Spleen (tissue), 11 donors: Measurements from ENCODE around the gene ACP3. TPM values are rescaled to one million over a fixed set of nuclear protein-coding genes. Genes with fewer than 3 reads are reported as not detected.
A peak's percentile ranks its signal among the peaks of the same experiment; 100 is the strongest.
"Not testable (repeated sequence)": the region's sequence is repeated elsewhere in the genome, so short reads cannot be mapped to it uniquely, and the experiment has no call there.

Experiments used
- DNase-seq: peaks from one replicate; pipeline ENCODE4 v3.0.0-alpha.2; 2020
- H3K27ac ChIP-seq, 8 donors: fragments of 200-600 bp; sonication (generic) in 7 of 8; 1 replicate in 4 of 8; 2 replicates in 4 of 8; pipeline versions ENCODE4 v1.5.0 to v1.8.0; 2016 to 2021; ENCODE audit warnings: inconsistent platforms in 4 of 8, mild to moderate bottlenecking in 4 of 8, moderate library complexity in 1 of 8
- H3K27me3 ChIP-seq, 7 donors: fragments of 200-600 bp; sonication (generic) in 6 of 7; replicated peaks in 1 of 7; 1 replicate in 4 of 7; 2 replicates in 3 of 7; pipeline versions ENCODE4 v1.5.0 to v1.8.0; 2016 to 2021; ENCODE audit warnings: inconsistent platforms in 3 of 7, mild to moderate bottlenecking in 1 of 7
- H3K36me3 ChIP-seq, 6 donors: fragments of 200-600 bp; sonication (generic) in 5 of 6; 1 replicate in 4 of 6; 2 replicates in 2 of 6; pipeline versions ENCODE4 v1.5.0 to v1.8.0; 2016 to 2021; ENCODE audit warnings: inconsistent platforms in 2 of 6
- H3K4me1 ChIP-seq, 6 donors: fragments of 200-600 bp; sonication (generic) in 5 of 6; 1 replicate in 3 of 6; 2 replicates in 3 of 6; pipeline versions ENCODE4 v1.5.0 to v1.8.0; 2016 to 2021; ENCODE audit warnings: inconsistent platforms in 3 of 6
- H3K4me3 ChIP-seq, 8 donors: fragments of 200-600 bp; sonication (generic) in 7 of 8; 1 replicate in 4 of 8; 2 replicates in 4 of 8; pipeline versions ENCODE4 v1.5.0 to v1.8.0; 2016 to 2021; ENCODE audit warnings: inconsistent platforms in 4 of 8, mild to moderate bottlenecking in 4 of 8, moderate library complexity in 2 of 8
- H3K9me3 ChIP-seq, 8 donors: fragments of 200-600 bp; sonication (generic) in 7 of 8; 1 replicate in 4 of 8; 2 replicates in 4 of 8; pipeline versions ENCODE4 v1.5.0 to v1.8.0; 2016 to 2021; ENCODE audit warnings: inconsistent platforms in 4 of 8
- POLR2A ChIP-seq, 3 donors: fragments of 450-650 bp; IDR thresholded peaks; one replicate each; pipeline ENCODE4 v1.5.1; 2017; ENCODE audit warnings: antibody characterized with exemption in 3 of 3, mild to moderate bottlenecking in 1 of 3
- POLR2AphosphoS5 ChIP-seq, 3 donors: sonication (generic); formaldehyde crosslinking; IDR thresholded peaks; one replicate each; pipeline ENCODE4 v1.5.1; 2017; ENCODE audit warnings: antibody characterized with exemption in 3 of 3
- WGBS, 5 donors: extraction: QIAGEN DNeasy Blood & Tissue Kit in 3 of 5; methylation state at CpG; one replicate each; pipeline versions ENCODE4 v1.1.5 to v1.1.7; 2013 to 2018; 5-methylcytosine and 5-hydroxymethylcytosine counted together
- intact Hi-C: fragments of 100-400 bp; cut with DNase I; formaldehyde crosslinking; loops from one replicate; pipeline ENCODE4 v1.15.0; 2023; ENCODE audit warnings: low total_unique reads
- polyA plus RNA-seq, 3 donors: library from polyadenylated mRNA; stranded (reverse); fragments of 200-250 nt; gene quantifications; one replicate each; pipeline ENCODE4 v1.2.1, GENCODE V29; 2013
- total RNA-seq, 7 donors: library from RNA; depleted of rRNA in 3 of 7; stranded (reverse); fragments of >200 nt in 3 of 7; fragmentation: NEBNext Ultra II Directional in 4 of 7; extraction: Animal tissue kit (Norgen Biotek cat#: 25700) in 4 of 7; gene quantifications; one replicate each; pipeline versions ENCODE4 v1.1.0 to v1.2.1, GENCODE V29; 2016 to 2021
- TF ChIP-seq, protein P1 (sequence below), 11 experiments: fragments of 200-600 bp in 7 of 11; fragments of 450-650 bp in 4 of 11; sonication (generic) in 4 of 11; IDR thresholded peaks in 8 of 11; conservative IDR thresholded peaks in 3 of 11; 1 replicate in 7 of 11; 2 replicates in 4 of 11; pipeline versions ENCODE4 v1.4.0 to v1.8.0; 2016 to 2021; ENCODE audit warnings: antibody characterized with exemption in 11 of 11, inconsistent platforms in 4 of 11, mild to moderate bottlenecking in 1 of 11
- donor health status: healthy with polysubstance abuse.
- donor health status: DM: no; HTN: no; CAD: no; lungs with moderate emphysema.
- donor health status: DM: no; HTN: no; CAD: no.
- donor health status: Bipolar disorder and iron deficiency.
- donor health status: healthy.
- donor health status: DM: no; HTN: no; CAD: no.
- donor health status: DM: yes; HTN: yes; CAD: no.

Gene ACP3
- total and polyA plus RNA-seq, 10 donors: 0.09 to 16.3 (median 5.4) TPM

DNA sequence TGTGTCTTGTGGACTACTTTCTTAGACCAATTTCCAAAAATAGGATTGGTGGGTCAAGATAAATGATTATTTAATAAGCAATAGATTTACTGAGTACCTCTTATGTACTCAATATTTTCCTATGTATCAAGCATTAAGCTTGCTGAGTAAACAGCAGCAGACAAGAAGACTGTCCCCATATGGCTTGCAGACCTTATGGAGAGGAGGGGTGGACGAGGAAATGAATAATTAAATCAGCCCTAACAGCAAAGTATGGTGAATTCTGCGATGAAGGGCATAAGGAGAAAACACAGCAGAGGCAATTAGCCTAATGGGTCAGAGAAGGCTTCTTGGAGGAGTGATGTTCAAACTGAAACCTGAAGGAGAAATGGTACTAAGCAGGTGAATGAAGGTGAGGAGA is 45.1 kb downstream of the ACP3 start:
- 47 to 95% (median 88%) methylated on average over 2 of the region's 2 CpGs for WGBS, 5 donors

GRCh38 chr3:132368515-132368914 is 51.3 kb downstream of the ACP3 start:
- H3K9me3 ChIP-seq: peaks cover 0 to 4% (median 0%) of the 10 kb centered on the region in 8 donors
- WGBS, 5 donors: 84 to 95% (median 88%) methylated on average over 2 of the region's 2 CpGs
- H3K4me3 ChIP-seq: no peak overlapping the region
- no peaks in the 10 kb centered on the region for H3K4me1 ChIP-seq
- TF ChIP-seq, protein P1, sequence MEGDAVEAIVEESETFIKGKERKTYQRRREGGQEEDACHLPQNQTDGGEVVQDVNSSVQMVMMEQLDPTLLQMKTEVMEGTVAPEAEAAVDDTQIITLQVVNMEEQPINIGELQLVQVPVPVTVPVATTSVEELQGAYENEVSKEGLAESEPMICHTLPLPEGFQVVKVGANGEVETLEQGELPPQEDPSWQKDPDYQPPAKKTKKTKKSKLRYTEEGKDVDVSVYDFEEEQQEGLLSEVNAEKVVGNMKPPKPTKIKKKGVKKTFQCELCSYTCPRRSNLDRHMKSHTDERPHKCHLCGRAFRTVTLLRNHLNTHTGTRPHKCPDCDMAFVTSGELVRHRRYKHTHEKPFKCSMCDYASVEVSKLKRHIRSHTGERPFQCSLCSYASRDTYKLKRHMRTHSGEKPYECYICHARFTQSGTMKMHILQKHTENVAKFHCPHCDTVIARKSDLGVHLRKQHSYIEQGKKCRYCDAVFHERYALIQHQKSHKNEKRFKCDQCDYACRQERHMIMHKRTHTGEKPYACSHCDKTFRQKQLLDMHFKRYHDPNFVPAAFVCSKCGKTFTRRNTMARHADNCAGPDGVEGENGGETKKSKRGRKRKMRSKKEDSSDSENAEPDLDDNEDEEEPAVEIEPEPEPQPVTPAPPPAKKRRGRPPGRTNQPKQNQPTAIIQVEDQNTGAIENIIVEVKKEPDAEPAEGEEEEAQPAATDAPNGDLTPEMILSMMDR (IDR thresholded peaks at IDR 0.05 in 8 of 11, conservative IDR thresholded peaks at IDR 0.05 in 3 of 11): no peak
- no peak for TF ChIP-seq POLR2AphosphoS5 (IDR thresholded peaks at IDR 0.05)
- no peak for TF ChIP-seq POLR2A (IDR thresholded peaks at IDR 0.05)
- intact Hi-C loops: no loop called here
- no peak for DNase-seq
- no peaks in the 10 kb centered on the region for H3K27me3 ChIP-seq
- no peak overlapping the region for H3K27ac ChIP-seq
- H3K36me3 ChIP-seq: peaks cover 0 to 23% (median 0%) of the 10 kb centered on the region in 6 donors

More for the DNA sequence above, 45.1 kb downstream of the ACP3 start:
- no peaks in the 10 kb centered on the region for H3K4me1 ChIP-seq
- H3K4me3 ChIP-seq: no peak overlapping the region
- no peaks in the 10 kb centered on the region for H3K9me3 ChIP-seq
- no peak overlapping the region for H3K27ac ChIP-seq
- peaks cover 0 to 35% (median 0%) of the 10 kb centered on the region in 6 donors for H3K36me3 ChIP-seq
- H3K27me3 ChIP-seq: no peaks in the 10 kb centered on the region
- intact Hi-C loops: no loop called here
- DNase-seq: no peak
- TF ChIP-seq POLR2AphosphoS5 (IDR thresholded peaks at IDR 0.05) (no peak), POLR2A (IDR thresholded peaks at IDR 0.05) (no peak)
- TF ChIP-seq, protein P1 (IDR thresholded peaks at IDR 0.05 in 8 of 11, conservative IDR thresholded peaks at IDR 0.05 in 3 of 11): no peak

DNA sequence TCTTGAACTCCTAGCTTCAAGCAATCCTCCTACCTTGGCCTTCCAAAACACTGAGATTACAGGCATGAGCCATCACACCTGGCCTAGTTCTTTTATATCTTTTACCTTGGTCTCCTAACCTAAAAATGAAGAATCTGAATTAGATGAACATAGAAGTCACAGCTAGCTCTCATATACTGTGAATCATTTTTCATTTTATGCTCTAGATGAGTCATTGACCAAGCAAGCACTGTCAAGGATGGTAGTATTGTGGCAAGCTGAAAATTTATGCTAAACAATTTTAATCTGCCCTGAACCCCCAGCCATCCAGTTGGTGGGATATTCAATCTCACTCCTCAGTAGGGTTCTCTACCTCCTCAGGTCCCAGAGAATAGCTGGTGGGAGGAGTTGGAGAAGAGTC is 51.8 kb downstream of the ACP3 start:
- no peak for TF ChIP-seq POLR2A (IDR thresholded peaks at IDR 0.05)
- TF ChIP-seq, protein P1 (IDR thresholded peaks at IDR 0.05 in 8 of 11, conservative IDR thresholded peaks at IDR 0.05 in 3 of 11): no peak
- TF ChIP-seq POLR2AphosphoS5 (IDR thresholded peaks at IDR 0.05): no peak
- Histone ChIP-seq H3K27ac (no peak overlapping the region), H3K36me3 (peaks cover 0 to 23% (median 0%) of the 10 kb centered on the region in 6 donors), H3K9me3 (peaks cover 0 to 4% (median 0%) of the 10 kb centered on the region in 8 donors), H3K4me3 (no peak overlapping the region), H3K4me1 (no peaks in the 10 kb centered on the region), H3K27me3 (no peaks in the 10 kb centered on the region)
- intact Hi-C loops: no loop called here
- DNase-seq: no peak

- H3K36me3 ChIP-seq, intact Hi-C loops, H3K4me1 ChIP-seq, H3K9me3 ChIP-seq, H3K27ac ChIP-seq, DNase-seq: not testable (repeated sequence)
- 85 to 94% (median 92%) methylated on average over 20 to 25 of the region's 25 CpGs for WGBS, 5 donors
- peaks cover 0 to 28% (median 0%) of the 10 kb centered on the region in 7 donors for H3K27me3 ChIP-seq
- peak overlapping the region in 1 of 8 donors; percentile 27 for H3K4me3 ChIP-seq
Observed at GRCh38 chr3:132376945-132377354, 59.7 kb downstream of the ACP3 start.
